NB4 (cell line): ENCODE data around the gene BCL2L12.

ENCODE experiments used
- DNase-seq: peaks from one replicate; pipeline ENCODE4 v3.0.0; 2010; ENCODE audit warnings: low read depth
- H3K4me3 ChIP-seq: one replicate; pipeline ENCODE4 v1.5.1; 2011; ENCODE audit warnings: mild to moderate bottlenecking, low read depth, low read length, moderate library complexity
- MYC ChIP-seq: IDR thresholded peaks from 2 replicates; pipeline ENCODE4 v1.6.1; 2011; ENCODE audit warnings: low read depth, low read length
- POLR2A ChIP-seq: IDR thresholded peaks from 2 replicates; pipeline ENCODE4 v1.6.1; 2011; ENCODE audit warnings: mild to moderate bottlenecking; ENCODE audit not compliant: insufficient read length; ENCODE audit errors: extremely low read depth
- TF ChIP-seq, protein P1 (sequence below): IDR thresholded peaks from one replicate; pipeline ENCODE4 v1.5.1; 2012; ENCODE audit warnings: low read depth, low read length
- TF ChIP-seq, protein P2 (sequence below): IDR thresholded peaks from 2 replicates; pipeline ENCODE4 v1.6.1; 2011; ENCODE audit warnings: low read depth, low read length

The BCL2L12 gene

GRCh38 chr19:49679771-49680413 lies 14.2 kb downstream of the BCL2L12 start:
- no peak overlapping the region for H3K4me3 ChIP-seq
- TF ChIP-seq, protein P1, sequence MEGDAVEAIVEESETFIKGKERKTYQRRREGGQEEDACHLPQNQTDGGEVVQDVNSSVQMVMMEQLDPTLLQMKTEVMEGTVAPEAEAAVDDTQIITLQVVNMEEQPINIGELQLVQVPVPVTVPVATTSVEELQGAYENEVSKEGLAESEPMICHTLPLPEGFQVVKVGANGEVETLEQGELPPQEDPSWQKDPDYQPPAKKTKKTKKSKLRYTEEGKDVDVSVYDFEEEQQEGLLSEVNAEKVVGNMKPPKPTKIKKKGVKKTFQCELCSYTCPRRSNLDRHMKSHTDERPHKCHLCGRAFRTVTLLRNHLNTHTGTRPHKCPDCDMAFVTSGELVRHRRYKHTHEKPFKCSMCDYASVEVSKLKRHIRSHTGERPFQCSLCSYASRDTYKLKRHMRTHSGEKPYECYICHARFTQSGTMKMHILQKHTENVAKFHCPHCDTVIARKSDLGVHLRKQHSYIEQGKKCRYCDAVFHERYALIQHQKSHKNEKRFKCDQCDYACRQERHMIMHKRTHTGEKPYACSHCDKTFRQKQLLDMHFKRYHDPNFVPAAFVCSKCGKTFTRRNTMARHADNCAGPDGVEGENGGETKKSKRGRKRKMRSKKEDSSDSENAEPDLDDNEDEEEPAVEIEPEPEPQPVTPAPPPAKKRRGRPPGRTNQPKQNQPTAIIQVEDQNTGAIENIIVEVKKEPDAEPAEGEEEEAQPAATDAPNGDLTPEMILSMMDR = no peak
- TF ChIP-seq MYC (no peak), POLR2A (no peak)
- TF ChIP-seq, protein P2, sequence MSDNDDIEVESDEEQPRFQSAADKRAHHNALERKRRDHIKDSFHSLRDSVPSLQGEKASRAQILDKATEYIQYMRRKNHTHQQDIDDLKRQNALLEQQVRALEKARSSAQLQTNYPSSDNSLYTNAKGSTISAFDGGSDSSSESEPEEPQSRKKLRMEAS = no peak
- no peak for DNase-seq

DNA sequence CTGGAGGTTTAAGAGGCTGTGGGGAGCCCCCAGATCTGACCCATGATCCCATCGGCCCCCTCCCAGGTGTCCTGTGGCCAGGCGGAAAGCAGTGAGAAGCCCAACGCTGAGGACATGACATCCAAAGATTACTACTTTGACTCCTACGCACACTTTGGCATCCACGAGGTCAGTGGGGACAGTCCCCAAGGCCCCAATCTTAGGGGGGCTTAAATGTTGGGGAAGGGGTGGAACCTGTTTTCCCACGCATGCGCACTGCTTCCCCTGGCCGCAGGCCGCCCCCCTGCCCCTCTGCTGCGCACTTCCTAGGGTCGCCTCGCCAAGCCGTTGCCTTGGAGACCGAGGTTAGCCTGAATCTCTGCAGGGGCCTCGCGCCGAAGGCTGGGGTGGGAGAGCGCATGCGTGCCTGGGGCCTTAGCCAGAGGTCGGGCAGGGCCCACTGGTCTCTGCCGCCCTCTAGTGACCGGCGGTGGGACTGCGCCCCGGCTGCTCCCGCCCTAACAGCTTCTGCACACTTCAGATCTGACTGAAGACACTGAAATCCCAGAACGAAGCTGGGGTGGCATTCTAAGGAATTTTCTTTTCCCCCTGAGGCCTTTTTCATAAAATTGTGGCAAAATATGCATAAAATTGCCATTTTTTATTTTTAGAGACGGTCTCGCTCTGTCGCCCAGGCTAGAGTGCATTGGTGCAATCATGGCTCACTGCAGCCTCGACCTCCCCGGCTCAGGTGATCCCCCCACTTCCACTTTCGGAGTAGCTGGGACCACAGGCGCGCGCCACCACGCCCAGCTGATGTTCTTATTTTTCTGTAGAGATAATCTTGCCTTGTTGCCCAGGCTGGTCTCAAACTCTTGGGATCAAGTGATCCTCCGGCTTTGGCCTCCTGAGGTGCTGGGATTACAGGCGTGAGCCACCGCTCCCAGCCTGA lies 15.0 kb downstream of the BCL2L12 start:
- TF ChIP-seq MYC (no peak; the same call in 1 of the 2 replicates), POLR2A (no peak)
- TF ChIP-seq, protein P2 = peak; percentile 48
- TF ChIP-seq, protein P1 = peak; percentile 95
- H3K4me3 ChIP-seq = no peak overlapping the region
- peak; percentile 86 for DNase-seq

GRCh38 chr19:49681830-49682229 lies 16.1 kb downstream of the BCL2L12 start:
- TF ChIP-seq POLR2A = no peak
- TF ChIP-seq, protein P1 = no peak
- TF ChIP-seq, protein P2 = no peak
- no peak for TF ChIP-seq MYC
- no peak overlapping the region for H3K4me3 ChIP-seq
- DNase-seq = no peak

GRCh38 chr19:49682274-49682673 lies 16.5 kb downstream of the BCL2L12 start:
- TF ChIP-seq POLR2A (no peak), MYC (no peak)
- TF ChIP-seq, protein P2 = no peak
- TF ChIP-seq, protein P1 = no peak
- no peak for DNase-seq
- H3K4me3 ChIP-seq = no peak overlapping the region

- TF ChIP-seq, protein P1 = no peak
- DNase-seq = no peak
- H3K4me3 ChIP-seq = no peak overlapping the region
Observed at GRCh38 chr19:49683814-49684250, 18.1 kb downstream of the BCL2L12 start.
